ENCODE data around the gene MBD5.

- TF ChIP-seq CTCF (conservative IDR thresholded peaks at IDR 0.05) (no peak), ZFX (IDR thresholded peaks at IDR 0.05) (no peak)
Measured at GRCh38 chr2:148172131-148172753, 151.4 kb downstream of the MBD5 start.
